Measurements from ENCODE around the gene RPEL1. TPM values are rescaled to one million over a fixed set of nuclear protein-coding genes. Genes with fewer than 3 reads are reported as not detected.

Gene RPEL1
- total RNA-seq, 2 donors from 2014 or later, result not detected

DNA sequence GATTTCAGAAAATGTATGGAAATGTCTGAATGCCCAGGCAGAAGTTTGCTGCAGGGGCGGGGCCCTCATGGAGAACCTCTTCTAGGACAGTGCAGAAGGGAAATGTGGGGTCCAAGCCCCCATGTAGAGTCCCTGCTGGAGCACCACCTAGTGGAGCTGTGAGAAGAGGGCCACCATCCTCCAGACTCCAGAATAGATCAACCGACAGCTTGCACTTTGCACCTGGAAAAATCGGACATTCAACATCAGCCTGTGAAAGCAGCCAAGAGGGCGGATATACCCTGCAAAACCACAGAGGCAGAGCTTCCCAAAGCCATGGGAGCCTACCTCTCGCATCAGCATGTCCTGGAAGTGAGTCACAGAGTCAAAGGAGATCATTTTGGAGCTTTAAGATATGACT, 14.3 kb downstream of the RPEL1 start:
- peaks cover 0 to 20% of the 10 kb centered on the region in 2 donors for H3K9me3 Mint-ChIP-seq

GRCh38 chr10:103262229-103262628, 16.5 kb downstream of the RPEL1 start:
- Mint-ChIP-seq H3K9me3 (peaks cover 0 to 20% of the 10 kb centered on the region in 2 donors), H3K36me3 (peaks cover 0 to 16% of the 10 kb centered on the region in 2 donors), H3K27ac (no peak overlapping the region)
- DNase-seq (ENCODE audit: low spot score in 2 of 2), result no peak
- ATAC-seq, result peak; percentile 81 to 83

More for the DNA sequence above, 14.3 kb downstream of the RPEL1 start:
- DNase-seq (ENCODE audit: low spot score in 2 of 2), result no peak
- no peak for ATAC-seq
- peaks cover 0 to 16% of the 10 kb centered on the region in 2 donors for H3K36me3 Mint-ChIP-seq
- H3K27ac Mint-ChIP-seq, result no peak overlapping the region

- Mint-ChIP-seq H3K9me3 (peaks cover 0 to 10% of the 10 kb centered on the region in 2 donors), H3K36me3 (peaks cover 0 to 5% of the 10 kb centered on the region in 2 donors), H3K27ac (no peak overlapping the region)
- ATAC-seq (no peak), DNase-seq (ENCODE audit: low spot score in 2 of 2) (peak in 1 of 2 donors; percentile 52)
Observed at GRCh38 chr10:103265717-103266329, 20.1 kb downstream of the RPEL1 start.

DNA sequence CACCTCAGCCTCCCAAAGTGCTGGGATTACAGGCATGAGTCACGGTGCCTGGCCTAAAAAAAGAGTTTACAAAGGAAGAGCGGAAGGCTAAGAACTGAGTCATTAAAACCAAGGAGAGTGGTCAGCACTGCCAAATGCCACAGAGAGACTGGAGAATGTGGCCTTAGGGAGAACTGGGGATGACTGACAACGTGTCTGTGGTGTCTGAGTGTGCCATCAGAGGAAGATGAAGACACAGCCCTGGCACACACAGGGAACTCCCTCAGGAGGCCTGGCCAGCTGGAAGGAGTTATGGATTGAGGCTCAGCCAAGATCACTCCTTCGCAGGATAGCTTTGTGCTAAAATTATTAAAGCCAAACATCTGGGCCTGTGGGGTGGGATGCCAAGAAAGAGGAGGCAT, 27.4 kb downstream of the RPEL1 start:
- DNase-seq (ENCODE audit: low spot score in 2 of 2) (no peak), ATAC-seq (peak in 1 of 2 donors; percentile 34)
- Mint-ChIP-seq H3K36me3 (no peaks in the 10 kb centered on the region), H3K9me3 (no peaks in the 10 kb centered on the region), H3K27ac (no peak overlapping the region)

- DNase-seq (ENCODE audit: low spot score in 2 of 2) (no peak), ATAC-seq (no peak)
- Mint-ChIP-seq H3K36me3 (peaks cover 7% of the 10 kb centered on the region in 2 donors), H3K9me3 (peaks cover 6 to 8% of the 10 kb centered on the region in 2 donors), H3K27ac (no peak overlapping the region)
Observed at GRCh38 chr10:103276251-103276895, 30.7 kb downstream of the RPEL1 start.

DNA sequence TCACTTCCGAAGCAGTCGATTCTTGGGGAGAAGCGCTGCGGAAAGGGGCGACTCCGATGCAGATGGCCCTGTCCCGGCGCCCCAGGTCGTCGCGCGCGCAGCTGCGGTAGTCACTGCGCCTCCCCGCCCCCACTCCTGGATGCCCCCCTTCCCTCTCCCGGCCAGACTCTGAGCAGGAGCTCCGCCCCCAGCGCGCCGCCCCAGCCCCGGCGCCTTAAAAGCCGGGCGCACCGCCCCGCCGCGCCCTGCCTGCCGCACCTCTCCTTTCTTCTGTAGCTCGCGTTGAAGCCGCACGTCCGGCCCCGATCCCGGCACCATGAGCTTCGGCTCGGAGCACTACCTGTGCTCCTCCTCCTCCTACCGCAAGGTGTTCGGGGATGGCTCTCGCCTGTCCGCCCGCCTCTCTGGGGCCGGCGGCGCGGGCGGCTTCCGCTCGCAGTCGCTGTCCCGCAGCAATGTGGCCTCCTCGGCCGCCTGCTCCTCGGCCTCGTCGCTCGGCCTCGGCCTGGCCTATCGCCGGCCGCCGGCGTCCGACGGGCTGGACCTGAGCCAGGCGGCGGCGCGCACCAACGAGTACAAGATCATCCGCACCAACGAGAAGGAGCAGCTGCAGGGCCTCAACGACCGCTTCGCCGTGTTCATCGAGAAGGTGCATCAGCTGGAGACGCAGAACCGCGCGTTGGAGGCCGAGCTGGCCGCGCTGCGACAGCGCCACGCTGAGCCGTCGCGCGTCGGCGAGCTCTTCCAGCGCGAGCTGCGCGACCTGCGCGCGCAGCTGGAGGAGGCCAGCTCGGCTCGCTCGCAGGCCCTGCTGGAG, 31.4 kb downstream of the RPEL1 start, which contains the start of gene INA:
Gene INA, plus strand, starts transcription at position 243 of the 817 bp plus-strand sequence. Its CDS starts 74 bp downstream, at position 317.
- peaks cover 7% of the 10 kb centered on the region in 2 donors for H3K36me3 Mint-ChIP-seq

GRCh38 chr10:103277713-103278536, 32.2 kb downstream of the RPEL1 start:
- no peak overlapping the region for H3K27ac Mint-ChIP-seq
- peaks cover 7% of the 10 kb centered on the region in 2 donors for H3K36me3 Mint-ChIP-seq
- peak in 1 of 2 donors; percentile 6 for DNase-seq (ENCODE audit: low spot score in 2 of 2)
- ATAC-seq, result no peak
- peaks cover 6 to 8% of the 10 kb centered on the region in 2 donors for H3K9me3 Mint-ChIP-seq

More for the DNA sequence above, 31.4 kb downstream of the RPEL1 start, which contains the start of gene INA:
- no peak within 1 kb of the TSS for H3K27ac Mint-ChIP-seq
- H3K9me3 Mint-ChIP-seq, result peaks cover 6 to 8% of the 10 kb centered on the region in 2 donors
- DNase-seq (ENCODE audit: low spot score in 2 of 2), result peak in 1 of 2 donors; percentile 43
- ATAC-seq, result peak; percentile 26 to 88

GRCh38 chr10:103278537-103278823, 32.8 kb downstream of the RPEL1 start:
- ATAC-seq (no peak), DNase-seq (ENCODE audit: low spot score in 2 of 2) (no peak)
- Mint-ChIP-seq H3K9me3 (peaks cover 6 to 8% of the 10 kb centered on the region in 2 donors), H3K27ac (no peak overlapping the region), H3K36me3 (peaks cover 7% of the 10 kb centered on the region in 2 donors)

DNA sequence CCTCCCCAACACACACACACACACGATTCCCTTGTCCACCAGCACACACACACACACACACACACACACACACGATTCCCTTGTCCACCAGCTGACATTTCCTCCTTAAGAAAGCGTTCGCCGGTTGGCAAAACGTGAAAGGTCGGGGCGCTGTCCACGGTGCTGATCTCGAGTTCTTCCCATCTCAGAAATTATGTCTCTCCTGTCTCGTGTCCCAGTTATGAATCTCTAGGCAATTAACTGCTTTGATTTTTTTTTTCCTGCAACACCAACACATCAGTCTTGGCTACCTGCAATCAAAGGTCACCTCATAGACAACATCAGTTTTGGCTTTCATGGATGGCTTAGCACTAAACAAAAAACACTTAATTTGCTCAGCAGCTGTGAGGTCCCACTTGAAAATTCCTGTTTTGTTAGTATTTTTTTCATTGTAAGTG, 33.2 kb downstream of the RPEL1 start:
- H3K9me3 Mint-ChIP-seq, result peaks cover 6 to 8% of the 10 kb centered on the region in 2 donors
- DNase-seq (ENCODE audit: low spot score in 2 of 2) (peak in 1 of 2 donors; percentile 56), ATAC-seq (no peak)
- H3K27ac Mint-ChIP-seq, result no peak overlapping the region
- peaks cover 7% of the 10 kb centered on the region in 2 donors for H3K36me3 Mint-ChIP-seq

GRCh38 chr10:103280031-103280430, 34.3 kb downstream of the RPEL1 start:
- Mint-ChIP-seq H3K36me3 (peaks cover 7% of the 10 kb centered on the region in 2 donors), H3K9me3 (peaks cover 6 to 8% of the 10 kb centered on the region in 2 donors), H3K27ac (no peak overlapping the region)
- DNase-seq (ENCODE audit: low spot score in 2 of 2) (no peak), ATAC-seq (no peak)

GRCh38 chr10:103280506-103280905, 34.8 kb downstream of the RPEL1 start:
- DNase-seq (ENCODE audit: low spot score in 2 of 2), result no peak
- Mint-ChIP-seq H3K27ac (no peak overlapping the region), H3K36me3 (peaks cover 7% of the 10 kb centered on the region in 2 donors), H3K9me3 (peaks cover 6 to 8% of the 10 kb centered on the region in 2 donors)
- ATAC-seq, result no peak

DNA sequence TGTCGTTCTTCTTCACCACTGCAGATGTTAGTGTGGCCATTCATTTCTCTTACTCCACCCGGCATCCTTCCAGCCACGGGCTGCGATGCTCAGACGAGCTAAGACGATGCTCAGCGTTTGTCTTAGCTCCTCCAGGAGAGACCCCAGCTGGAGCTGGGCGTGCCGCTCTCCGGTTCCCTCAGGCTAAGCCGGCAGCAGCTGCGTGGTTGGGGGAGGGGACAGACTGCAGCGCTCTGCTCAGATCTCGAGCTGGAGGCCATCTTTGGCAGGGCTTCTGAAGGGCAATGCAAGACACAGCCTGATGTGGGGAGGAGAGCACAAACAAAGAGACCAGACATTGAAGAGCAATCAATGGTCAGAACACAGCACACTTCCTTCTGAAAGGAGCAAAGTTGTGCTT, 36.1 kb downstream of the RPEL1 start:
- no peak overlapping the region for H3K27ac Mint-ChIP-seq
- no peak for ATAC-seq
- no peak for DNase-seq (ENCODE audit: low spot score in 2 of 2)
- peaks cover 7% of the 10 kb centered on the region in 2 donors for H3K36me3 Mint-ChIP-seq
- H3K9me3 Mint-ChIP-seq, result peaks cover 6 to 8% of the 10 kb centered on the region in 2 donors

DNA sequence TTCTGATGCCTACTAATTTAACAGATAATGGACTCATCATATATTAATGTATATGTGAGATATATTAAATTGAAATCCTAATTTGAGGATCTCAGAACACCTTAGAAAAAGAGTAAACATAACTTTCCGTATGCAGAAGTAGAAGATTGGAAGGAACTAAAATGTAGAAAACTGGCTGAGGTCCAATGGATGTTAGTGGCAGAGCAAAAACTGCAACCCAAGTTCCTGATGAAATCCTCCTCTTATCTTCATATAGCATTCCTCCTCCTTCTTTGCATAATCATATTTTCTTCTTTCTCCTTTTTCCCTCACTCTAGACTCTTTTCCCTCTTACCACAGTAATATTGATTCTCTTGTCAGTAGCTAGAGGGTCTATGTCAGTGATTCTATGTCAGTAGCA, 37.3 kb downstream of the RPEL1 start:
- ATAC-seq (no peak), DNase-seq (ENCODE audit: low spot score in 2 of 2) (no peak)
- H3K27ac Mint-ChIP-seq, result no peak overlapping the region
- H3K36me3 Mint-ChIP-seq, result peaks cover 7% of the 10 kb centered on the region in 2 donors
- peaks cover 6 to 8% of the 10 kb centered on the region in 2 donors for H3K9me3 Mint-ChIP-seq

DNA sequence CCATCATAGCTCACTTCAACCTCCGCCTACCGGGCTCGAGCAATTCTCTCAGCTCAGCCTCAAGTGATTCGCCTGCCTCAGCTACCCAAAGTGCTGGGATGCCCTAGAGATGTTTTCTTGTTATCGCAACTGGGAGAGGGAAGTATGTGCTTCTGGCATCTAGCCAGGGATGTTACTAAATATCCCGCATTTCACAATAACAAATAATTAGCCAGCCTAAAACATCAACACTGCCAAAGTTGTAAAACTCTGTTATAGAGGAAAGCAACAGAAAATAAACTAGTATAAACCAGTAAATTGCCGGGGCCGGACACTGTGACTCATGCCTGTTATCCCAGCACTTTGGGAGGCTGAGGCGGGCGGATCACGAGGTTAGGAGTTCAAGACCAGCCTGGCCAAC, 38.5 kb downstream of the RPEL1 start:
- no peak overlapping the region for H3K27ac Mint-ChIP-seq
- DNase-seq (ENCODE audit: low spot score in 2 of 2) (no peak), ATAC-seq (no peak)
- peaks cover under 1% of the 10 kb centered on the region in 2 donors for H3K36me3 Mint-ChIP-seq
- peaks cover 0 to 2% of the 10 kb centered on the region in 2 donors for H3K9me3 Mint-ChIP-seq

DNA sequence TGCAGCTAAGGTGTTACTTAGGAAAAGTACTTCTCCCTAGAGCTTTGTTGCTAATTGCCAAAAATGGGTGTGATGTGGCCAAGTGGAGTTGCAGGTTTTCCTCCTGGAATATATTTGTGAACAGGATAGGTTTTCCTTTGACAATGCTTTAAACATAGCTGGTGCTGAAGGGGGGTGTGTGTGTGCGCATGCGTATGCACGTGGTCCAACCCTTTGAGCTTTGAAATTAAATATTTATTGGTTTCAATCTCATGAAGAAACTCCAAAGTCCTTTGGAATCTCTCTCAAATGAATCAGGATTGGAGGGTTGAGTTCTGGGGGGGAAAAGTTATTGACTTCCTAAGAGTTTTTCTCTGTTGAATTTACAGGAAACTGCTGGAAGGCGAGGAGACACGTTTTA, 42.3 kb downstream of the RPEL1 start:
- H3K36me3 Mint-ChIP-seq, result no peaks in the 10 kb centered on the region
- H3K27ac Mint-ChIP-seq, result no peak overlapping the region
- DNase-seq (ENCODE audit: low spot score in 2 of 2) (no peak), ATAC-seq (no peak)
- no peaks in the 10 kb centered on the region for H3K9me3 Mint-ChIP-seq

- no peak for DNase-seq (ENCODE audit: low spot score in 2 of 2)
- Mint-ChIP-seq H3K27ac (no peak overlapping the region), H3K36me3 (no peaks in the 10 kb centered on the region), H3K9me3 (no peaks in the 10 kb centered on the region)
- ATAC-seq, result no peak
Observed at GRCh38 chr10:103291588-103291987, 45.9 kb downstream of the RPEL1 start.
